ENCODE data around the gene BEX4. TPM values are rescaled to one million over a fixed set of nuclear protein-coding genes. Genes with fewer than 3 reads are reported as not detected.
"Not testable (repeated sequence)": the region's sequence is repeated elsewhere in the genome, so short reads cannot be mapped to it uniquely, and the experiment has no call there.

Gene BEX4, protein sequence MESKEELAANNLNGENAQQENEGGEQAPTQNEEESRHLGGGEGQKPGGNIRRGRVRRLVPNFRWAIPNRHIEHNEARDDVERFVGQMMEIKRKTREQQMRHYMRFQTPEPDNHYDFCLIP
- 1.8 TPM for total RNA-seq

DNA sequence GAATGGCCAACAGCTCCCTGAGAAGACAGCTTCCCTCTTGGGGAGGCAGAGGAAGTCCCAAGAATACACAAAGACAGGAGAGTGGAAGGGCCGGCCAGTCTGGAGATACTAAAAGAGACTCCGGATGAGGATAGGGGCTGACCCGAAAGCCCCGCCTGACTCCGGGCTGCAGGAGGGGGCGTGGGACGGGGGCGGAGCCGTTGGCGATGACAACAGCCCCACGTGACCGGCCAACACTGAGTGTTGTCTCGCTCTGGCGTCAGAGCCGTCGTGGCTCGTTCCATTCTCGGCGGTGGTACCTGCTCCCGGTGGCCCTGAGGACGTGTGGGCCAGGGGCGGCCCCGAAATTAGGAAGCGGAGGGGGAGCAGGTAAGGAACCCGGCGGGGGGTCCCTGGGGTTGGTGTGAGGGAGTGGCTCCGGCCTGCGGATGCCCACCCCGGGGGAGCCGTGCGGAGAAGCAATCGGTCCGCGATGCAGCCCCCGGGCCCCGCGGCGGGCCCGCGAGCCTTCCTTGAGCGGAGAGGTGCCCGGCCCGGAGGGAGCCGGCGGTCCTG lies at the start of gene BEX4:
TSS of gene BEX4 (plus strand) at position 239 of the 555 bp plus-strand sequence. CDS start 1,046 bp downstream, outside the sequence.
- DNase-seq (ENCODE audit: low spot score) (peak; percentile 64), ATAC-seq (peak; percentile 88)

DNA sequence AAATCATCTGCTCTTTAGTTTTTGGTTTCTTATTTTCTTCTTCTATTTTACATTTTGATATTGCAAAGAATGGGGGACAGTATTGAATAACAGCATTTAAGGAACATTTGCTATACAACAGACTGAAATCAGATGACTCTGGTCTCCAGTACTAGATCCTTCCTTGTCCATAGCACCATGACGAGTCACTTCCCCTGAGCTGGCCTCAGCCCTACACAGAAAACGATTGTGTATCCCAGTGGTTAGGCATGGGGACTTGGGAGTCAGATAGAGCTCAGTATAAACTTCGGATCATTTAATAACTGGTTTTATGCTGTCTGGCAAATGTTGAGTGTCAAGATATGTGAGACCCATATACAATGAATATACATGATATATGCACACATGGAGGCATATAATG lies 44.7 kb upstream of the BEX4 start:
- no peak for DNase-seq (ENCODE audit: low spot score)
- ATAC-seq, result no peak

DNA sequence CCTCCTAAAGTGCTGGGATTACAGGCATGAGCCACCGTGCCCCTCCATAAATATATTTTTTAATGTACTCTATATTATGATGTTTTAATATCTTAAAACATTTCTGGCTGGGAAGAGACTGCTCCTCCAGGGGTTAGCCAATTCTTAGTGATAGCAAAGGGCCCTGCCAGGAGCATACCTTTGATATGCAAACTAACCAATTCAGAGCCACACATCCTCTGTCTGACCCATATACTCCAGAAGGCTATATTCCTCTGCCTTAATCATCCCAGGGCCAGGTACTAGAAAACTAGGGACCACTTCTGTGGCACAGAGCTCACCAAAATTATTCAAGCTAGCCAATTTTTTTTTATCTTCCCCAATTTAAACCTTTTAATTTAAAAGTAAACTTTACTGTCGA lies 43.6 kb upstream of the BEX4 start:
- ATAC-seq (no peak), DNase-seq (ENCODE audit: low spot score) (no peak)

DNA sequence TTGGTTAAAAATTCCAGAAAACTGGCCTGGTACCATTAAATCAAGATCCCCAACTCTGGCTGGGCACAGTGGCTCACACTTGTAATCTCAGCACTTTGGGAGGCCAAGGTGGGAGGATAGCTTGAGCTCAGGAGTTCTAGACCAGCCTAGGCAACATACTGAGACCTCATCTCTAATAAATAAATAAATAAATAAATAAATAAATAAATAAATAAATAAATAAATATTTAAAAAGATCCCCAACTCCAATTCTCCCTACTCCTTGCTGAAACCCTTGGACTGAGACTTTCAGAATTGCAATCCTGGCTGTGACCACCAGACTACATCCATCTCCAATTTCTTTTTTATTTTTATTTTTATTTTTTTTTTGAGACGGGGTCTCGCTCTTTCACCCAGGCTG lies 39.7 kb upstream of the BEX4 start:
- ATAC-seq, result not testable (repeated sequence)

DNA sequence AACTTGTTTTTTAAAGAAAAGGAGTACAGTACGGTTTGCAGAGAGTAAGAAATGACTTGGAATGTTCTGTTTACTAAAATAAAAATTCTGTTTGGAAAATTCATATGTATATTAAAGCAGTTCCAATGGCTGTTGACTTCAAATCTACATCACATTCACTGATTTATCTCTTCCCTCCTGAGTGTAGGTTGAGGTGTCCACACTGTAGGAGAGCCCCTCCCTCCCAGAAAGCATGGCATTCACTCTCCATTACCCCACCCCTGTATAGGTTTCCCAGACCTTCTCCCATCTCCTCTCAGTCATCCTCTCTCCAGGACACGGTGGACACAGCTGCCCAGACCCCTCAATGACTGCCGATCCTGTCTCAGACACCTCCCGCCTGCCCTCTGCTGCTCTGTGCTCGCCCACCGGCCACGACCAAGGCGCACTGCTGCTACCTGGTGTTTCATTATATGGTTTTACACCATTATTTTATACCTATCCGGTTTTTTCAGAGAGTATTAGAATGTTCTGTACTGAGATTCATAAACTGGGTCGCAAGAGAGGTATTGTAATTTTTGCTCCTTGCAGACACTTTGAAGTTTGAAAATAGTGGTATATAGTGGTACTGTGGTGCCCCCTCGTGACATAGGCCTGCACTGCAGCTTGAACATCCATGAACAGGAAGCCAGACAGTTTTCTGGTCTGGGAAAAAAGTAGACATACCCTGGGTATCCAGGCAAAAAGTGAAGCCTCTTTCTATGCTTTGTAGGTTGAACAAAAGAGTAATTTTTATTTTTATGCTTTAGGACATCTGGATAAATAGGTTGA lies 38.8 kb upstream of the BEX4 start:
- DNase-seq (ENCODE audit: low spot score) (peak; percentile 47), ATAC-seq (peak; percentile 87)

More for the DNA sequence above, 39.7 kb upstream of the BEX4 start:
- not testable (repeated sequence) for DNase-seq (ENCODE audit: low spot score)

DNA sequence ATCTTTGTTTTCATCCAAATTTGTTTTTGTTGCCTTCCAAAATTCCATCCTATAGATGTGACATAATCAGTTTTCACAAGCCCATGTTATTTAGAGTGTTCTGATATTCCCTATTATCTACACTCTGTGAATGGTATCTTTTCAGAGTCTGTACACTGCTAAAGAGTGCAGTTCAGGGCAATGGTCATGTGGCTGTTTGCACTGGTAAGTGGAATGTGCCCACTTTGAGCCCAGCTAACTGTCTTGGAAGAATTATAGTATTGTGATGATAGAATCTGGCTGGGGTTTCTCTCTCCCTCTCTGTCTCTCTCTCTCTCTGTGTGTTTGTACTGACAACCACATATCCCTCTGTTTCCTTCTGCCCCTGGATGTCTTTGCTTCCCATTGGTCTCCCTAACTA lies 37.4 kb upstream of the BEX4 start:
- no peak for DNase-seq (ENCODE audit: low spot score)

DNA sequence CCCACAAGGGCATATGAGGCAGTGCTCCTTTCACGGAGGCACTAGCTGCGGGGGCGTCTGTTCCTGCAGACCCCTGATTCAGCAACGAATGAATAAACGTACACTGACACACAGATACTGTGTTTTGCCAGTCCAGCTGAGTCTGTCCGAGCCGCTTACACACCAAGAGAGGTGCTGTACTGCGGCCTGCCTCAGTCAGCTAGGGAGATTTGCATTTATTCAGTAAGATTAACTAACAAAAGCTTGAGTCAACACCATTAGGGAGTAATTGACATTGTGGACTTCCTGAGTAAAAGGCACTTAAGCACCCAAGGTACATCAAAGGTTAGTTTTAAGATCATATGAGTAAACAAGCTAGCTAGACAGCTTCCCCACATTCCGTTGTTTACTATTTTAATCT lies 31.0 kb upstream of the BEX4 start:
- ATAC-seq, result no peak
- DNase-seq (ENCODE audit: low spot score), result no peak

More for the DNA sequence above, 37.4 kb upstream of the BEX4 start:
- ATAC-seq, result no peak

DNA sequence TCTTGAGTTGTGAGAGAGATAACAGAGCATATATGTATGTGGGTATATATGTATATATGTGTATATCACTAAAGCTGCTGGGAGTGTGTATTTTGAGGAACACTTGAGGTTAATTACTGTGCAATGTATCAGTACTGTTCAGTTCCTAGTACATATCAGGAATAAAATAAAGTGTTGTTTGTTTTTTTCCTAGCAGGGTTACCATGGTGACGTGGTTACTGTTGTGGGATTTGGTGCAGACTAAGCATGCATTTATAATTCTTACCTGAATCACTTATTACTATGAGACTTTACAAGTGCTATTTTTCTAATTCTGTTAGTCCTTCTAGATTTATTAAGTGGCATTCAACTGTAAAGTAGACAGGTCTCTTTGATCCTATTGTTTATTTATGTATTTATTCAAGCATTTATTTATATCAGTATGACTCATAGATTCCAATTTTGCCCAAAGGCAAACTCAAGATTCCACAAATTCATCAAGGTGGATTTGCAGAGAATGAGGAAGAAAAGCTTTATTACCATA lies 26.9 kb upstream of the BEX4 start:
- no peak for ATAC-seq
- no peak for DNase-seq (ENCODE audit: low spot score)

DNA sequence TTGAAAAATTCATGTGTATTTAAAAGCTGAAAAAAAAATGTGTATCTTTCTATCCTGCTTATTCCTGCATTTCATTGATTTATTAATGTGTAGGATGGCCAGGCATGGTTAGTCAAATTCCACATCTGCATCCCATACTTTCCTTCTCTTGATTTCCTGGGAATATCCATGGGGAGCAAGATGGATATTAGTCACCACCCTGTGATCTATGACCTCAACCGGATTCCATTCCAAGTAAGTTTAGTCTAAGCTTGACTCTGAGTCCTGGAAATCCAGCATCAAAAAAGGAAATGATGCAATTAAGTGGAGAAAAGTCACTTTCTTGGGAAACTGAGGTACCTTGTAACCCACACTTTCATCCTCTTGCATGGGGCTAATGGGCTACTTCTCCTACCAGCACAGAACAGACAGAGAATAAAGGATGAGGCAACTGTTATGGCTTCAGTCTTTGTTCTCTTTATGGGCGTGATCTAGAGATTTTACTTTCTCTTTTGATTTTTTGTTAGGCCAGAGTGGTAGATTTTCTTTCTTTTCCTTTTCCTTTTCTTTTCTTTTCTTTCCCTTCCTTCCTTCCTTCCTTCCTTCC lies 17.1 kb upstream of the BEX4 start:
- ATAC-seq, result no peak
- DNase-seq (ENCODE audit: low spot score), result no peak

DNA sequence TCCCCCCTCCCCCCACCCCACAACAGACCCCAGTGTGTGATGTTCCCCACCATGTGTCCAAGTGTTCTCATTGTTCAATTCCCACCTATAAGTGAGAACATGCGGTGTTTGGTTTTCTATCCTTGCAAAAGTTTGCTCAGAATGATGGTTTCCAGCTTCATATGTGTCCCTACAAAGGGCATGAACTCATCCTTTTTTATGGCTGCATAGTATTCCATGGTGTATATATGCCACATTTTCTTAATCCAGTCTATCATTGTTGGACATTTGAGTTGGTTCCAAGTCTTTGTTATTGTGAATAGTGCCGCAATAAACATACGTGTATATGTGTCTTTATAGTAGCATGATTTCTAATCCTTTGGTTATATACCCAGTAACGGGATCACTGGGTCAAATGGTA lies 16.2 kb upstream of the BEX4 start:
- ATAC-seq; DNase-seq (ENCODE audit: low spot score): not testable (repeated sequence)

DNA sequence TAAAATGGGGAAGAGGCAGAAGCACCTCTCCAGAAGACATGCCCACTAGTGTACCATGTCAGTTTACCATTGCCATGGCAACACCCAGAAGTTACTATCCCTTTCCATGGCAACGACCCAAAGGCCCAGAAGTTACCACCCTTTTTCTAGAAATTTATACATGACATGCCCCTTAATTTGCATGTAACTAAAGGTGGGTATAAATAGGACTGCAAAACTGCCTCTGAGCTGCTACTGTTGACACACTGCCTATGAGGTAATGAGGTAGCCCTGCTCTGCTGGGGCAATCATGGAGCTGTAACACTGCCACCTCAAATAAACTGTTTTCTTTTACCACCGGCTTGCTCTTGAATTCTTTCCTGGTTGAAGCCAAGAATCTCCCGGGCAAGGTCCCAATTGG lies 13.9 kb upstream of the BEX4 start:
- ATAC-seq (peak; percentile 73), DNase-seq (ENCODE audit: low spot score) (no peak)

DNA sequence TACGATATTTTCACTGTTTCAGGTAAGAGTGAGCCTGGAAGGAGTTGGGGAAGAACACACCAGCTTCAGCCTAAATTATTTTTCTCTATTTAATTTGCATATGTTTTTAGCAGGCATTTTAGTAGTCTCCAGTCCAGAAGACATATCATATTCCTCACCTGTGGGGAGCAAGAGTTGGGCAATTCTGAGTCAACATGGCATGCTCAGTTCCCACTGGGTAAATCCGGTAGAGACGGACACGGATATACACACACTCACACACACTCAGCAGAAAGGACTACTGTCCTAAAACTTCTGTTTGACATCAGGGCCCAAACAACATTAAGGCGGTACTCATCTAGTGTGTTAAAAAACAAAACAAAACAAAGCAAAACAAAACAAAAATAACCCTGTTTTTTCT lies 4.9 kb upstream of the BEX4 start:
- DNase-seq (ENCODE audit: low spot score) (no peak), ATAC-seq (no peak)

DNA sequence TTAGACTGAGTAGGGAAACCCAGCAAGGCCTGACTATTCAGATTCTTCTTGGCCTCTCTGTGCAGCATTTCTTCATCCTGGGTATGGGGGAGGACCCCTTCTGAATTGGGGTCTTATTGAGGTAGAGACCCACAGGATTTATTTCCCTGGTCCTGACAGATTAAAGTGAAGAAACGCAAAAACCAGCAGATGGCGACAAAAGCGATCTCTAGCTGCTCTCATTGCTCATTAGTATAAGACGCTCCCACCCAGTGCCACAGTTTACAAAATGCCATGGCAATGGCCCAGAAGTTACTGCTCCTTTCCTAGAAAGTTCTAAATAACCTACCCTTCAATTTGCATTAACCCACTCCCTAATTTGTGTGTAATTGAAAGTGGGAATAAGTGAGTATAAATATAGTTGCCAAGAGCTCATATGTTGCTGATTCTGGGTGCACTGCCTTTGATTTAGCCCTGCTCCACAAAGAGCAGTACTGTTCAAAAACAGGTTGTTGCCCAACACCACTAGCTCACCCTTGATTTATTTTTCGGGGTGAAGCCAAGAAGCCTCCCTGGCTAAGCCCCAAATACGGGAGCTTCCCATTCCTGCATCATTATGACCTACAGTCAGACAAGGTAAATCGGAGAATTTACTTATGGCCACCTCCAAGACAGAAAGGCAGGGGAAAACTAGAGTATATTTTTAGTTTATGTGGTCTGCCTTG lies 3.7 kb upstream of the BEX4 start:
- ATAC-seq (peak; percentile 55), DNase-seq (ENCODE audit: low spot score) (peak; percentile 40)

DNA sequence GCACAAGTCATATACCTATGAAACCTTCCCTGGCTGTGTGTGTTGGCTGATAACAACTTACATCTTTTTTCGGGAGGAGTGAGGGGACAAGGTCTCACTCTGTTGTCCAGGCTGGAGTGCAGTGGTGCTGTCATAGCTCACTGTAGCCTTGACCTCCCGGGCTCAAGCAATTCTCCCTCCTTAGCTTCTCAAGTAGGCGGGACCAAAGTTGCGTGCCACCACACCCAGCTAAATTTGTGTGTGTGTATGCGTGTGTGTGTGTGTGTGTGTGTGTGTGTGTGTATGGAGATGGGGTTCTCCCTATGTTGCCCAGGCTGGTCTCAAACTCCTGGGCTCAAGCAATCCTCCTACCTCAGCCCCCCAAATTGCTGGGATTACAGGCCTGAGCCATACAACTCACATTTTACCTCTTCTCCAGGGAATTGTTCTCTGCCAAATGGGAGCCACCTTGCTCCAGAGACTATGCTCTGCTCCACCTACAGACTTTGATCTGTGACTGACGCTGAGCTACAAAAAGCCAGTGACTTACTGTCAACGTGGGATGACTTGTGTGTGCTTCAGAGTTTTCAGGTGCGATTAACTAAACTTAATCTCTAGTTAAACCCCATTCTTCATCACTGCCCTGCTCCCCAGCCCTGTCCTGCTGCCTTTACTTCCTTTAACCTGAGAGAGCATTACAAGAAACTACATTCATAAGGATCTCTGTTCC lies 2.0 kb upstream of the BEX4 start:
- DNase-seq (ENCODE audit: low spot score) (no peak), ATAC-seq (no peak)

DNA sequence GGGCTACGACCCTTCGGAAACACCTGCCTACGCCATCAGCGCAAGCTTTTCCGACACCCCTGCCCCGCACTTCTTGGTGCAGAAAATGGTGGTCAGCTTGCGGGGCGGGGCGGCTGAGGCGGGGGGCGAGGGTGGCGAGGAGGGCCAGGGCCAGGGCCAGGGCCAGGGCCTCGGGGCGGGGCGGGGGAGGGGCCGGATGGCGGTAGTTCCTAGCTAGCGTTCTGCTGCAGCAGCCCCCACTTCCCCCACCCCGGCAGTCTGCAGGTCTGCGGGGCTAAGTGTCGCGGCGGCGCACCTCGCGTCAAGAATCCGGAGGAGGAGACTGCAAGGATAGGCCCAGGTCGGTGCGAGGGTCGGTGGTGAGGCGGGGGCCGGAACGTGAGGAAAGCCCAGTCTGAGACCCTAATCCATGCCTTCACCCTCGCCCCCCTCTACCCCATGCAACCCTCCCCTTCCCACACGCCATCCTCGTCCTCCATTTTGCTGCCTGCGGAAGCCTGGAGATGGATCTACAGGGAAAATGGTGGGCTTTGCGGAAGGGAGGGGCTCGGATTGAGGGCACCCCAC lies 600 bp downstream of the BEX4 start:
- ATAC-seq, result peak; percentile 27

DNA sequence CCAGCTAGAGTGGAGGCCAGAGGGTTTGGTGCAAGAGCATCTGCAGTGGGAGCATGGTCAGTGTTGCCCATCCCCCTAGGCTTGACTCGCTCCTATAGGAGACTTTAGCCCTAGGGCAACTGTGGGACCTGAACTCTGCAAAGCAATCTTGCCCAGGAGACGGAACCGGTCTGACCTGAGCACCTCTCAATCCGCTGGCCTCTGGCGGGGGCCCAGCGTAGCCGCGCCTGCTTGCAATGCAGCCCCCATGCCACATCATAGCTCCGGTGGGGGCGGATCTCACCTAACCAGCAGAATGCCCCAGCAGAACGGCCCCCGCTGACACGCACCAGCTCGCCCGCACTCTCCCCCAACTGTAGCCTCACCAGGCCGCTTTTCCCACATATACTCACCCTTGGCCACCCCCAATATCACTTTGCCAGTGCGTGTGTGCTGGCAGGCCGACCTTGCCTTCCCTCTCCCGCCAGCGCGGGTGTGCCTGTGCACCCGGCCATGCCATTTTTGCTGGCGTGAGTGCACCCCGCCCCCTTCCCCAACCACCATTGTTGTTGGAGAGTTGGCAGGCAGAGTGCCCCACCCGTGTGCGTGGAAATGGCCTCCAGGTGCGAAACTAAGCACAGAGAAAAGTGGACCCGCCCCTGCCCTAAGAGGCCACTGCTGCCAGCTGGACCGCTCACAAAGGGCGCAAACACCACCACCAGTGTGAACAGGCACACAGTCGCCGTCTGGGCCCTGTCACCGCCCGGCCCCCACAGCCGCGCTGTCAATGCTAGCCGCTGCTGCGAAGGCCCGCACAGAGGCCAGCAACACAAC lies 5.8 kb downstream of the BEX4 start:
- ATAC-seq, result no peak
- DNase-seq (ENCODE audit: low spot score), result no peak

More for the DNA sequence above, 600 bp downstream of the BEX4 start:
- DNase-seq (ENCODE audit: low spot score), result peak; percentile 42

DNA sequence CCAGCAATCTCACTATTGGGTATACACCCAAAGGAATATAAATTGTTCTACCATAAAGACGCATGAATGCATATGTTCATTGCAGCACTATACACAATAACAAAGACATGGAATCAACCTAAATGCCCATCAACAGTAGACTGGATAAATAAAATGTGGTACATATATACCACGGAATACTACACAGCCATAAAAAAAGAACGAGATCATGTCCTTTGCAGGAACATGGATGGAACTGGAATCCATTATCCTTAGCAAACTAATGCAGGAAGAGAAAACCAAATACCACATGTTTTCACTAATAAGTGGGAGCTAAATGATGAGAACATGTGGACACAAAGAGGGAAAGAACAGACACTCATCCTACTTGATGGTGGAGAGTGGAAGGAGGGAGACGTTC lies 11.0 kb downstream of the BEX4 start:
- ATAC-seq, result not testable (repeated sequence)

DNA sequence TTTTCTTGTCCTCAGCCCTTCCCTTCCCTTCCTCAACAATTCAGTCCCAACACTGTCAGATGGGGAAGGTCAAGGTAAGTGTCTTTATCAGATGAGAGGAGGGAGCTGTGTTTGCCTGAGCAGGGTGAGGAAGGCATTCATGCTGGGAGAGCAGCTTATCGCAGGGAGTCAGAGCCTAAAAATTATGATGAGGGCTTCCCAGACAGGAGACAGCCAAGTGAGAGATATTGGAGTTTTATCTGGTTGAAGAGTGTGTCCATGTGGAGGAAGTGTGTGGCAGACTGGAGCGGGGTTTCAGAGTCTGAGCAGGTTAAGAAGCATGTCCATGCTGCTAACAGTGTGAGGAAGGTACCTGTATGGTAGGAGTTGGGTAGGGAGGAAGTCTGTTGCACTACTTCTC lies 18.4 kb downstream of the BEX4 start:
- DNase-seq (ENCODE audit: low spot score) (no peak), ATAC-seq (no peak)

More for the DNA sequence above, 11.0 kb downstream of the BEX4 start:
- not testable (repeated sequence) for DNase-seq (ENCODE audit: low spot score)

DNA sequence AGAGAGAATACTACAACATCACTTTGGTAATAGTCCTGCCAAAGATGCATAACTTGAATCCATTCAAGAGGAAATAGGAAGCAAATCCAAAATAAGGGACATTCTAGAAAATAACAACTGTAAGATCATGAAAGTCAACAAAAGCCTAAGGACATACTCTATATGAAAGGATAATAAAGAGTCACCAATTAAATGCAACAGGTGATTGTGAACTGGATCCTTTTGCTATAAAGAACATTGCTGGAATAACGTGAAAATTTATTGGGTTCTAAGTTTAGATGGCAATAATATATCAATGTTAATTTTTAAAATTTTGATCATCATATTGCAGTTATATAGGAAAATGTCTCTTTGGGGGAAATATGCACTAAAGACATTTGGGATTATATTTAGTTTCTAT lies 20.0 kb downstream of the BEX4 start:
- DNase-seq (ENCODE audit: low spot score) (no peak), ATAC-seq (no peak)
